Spleen (tissue), 11 donors: ENCODE data around the gene RERE. TPM values are rescaled to one million over a fixed set of nuclear protein-coding genes. Genes with fewer than 3 reads are reported as not detected.

Experiments
- DNase-seq: peaks from one replicate; pipeline ENCODE4 v3.0.0-alpha.2; 2020
- H3K27ac ChIP-seq, 8 donors: fragments of 200-600 bp; sonication (generic) in 7 of 8; 1 replicate in 4 of 8; 2 replicates in 4 of 8; pipeline versions ENCODE4 v1.5.0 to v1.8.0; 2016 to 2021; ENCODE audit warnings: inconsistent platforms in 4 of 8, mild to moderate bottlenecking in 4 of 8, moderate library complexity in 1 of 8
- H3K27me3 ChIP-seq, 7 donors: fragments of 200-600 bp; sonication (generic) in 6 of 7; replicated peaks in 1 of 7; 1 replicate in 4 of 7; 2 replicates in 3 of 7; pipeline versions ENCODE4 v1.5.0 to v1.8.0; 2016 to 2021; ENCODE audit warnings: inconsistent platforms in 3 of 7, mild to moderate bottlenecking in 1 of 7
- H3K36me3 ChIP-seq, 6 donors: fragments of 200-600 bp; sonication (generic) in 5 of 6; 1 replicate in 4 of 6; 2 replicates in 2 of 6; pipeline versions ENCODE4 v1.5.0 to v1.8.0; 2016 to 2021; ENCODE audit warnings: inconsistent platforms in 2 of 6
- H3K4me1 ChIP-seq, 6 donors: fragments of 200-600 bp; sonication (generic) in 5 of 6; 1 replicate in 3 of 6; 2 replicates in 3 of 6; pipeline versions ENCODE4 v1.5.0 to v1.8.0; 2016 to 2021; ENCODE audit warnings: inconsistent platforms in 3 of 6
- H3K4me3 ChIP-seq, 8 donors: fragments of 200-600 bp; sonication (generic) in 7 of 8; 1 replicate in 4 of 8; 2 replicates in 4 of 8; pipeline versions ENCODE4 v1.5.0 to v1.8.0; 2016 to 2021; ENCODE audit warnings: inconsistent platforms in 4 of 8, mild to moderate bottlenecking in 4 of 8, moderate library complexity in 2 of 8
- H3K9me3 ChIP-seq, 8 donors: fragments of 200-600 bp; sonication (generic) in 7 of 8; 1 replicate in 4 of 8; 2 replicates in 4 of 8; pipeline versions ENCODE4 v1.5.0 to v1.8.0; 2016 to 2021; ENCODE audit warnings: inconsistent platforms in 4 of 8
- POLR2A ChIP-seq, 3 donors: fragments of 450-650 bp; IDR thresholded peaks; one replicate each; pipeline ENCODE4 v1.5.1; 2017; ENCODE audit warnings: antibody characterized with exemption in 3 of 3, mild to moderate bottlenecking in 1 of 3
- POLR2AphosphoS5 ChIP-seq, 3 donors: sonication (generic); formaldehyde crosslinking; IDR thresholded peaks; one replicate each; pipeline ENCODE4 v1.5.1; 2017; ENCODE audit warnings: antibody characterized with exemption in 3 of 3
- WGBS, 5 donors: extraction: QIAGEN DNeasy Blood & Tissue Kit in 3 of 5; methylation state at CpG; one replicate each; pipeline versions ENCODE4 v1.1.5 to v1.1.7; 2013 to 2018; 5-methylcytosine and 5-hydroxymethylcytosine counted together
- intact Hi-C: fragments of 100-400 bp; cut with DNase I; formaldehyde crosslinking; loops from one replicate; pipeline ENCODE4 v1.15.0; 2023; ENCODE audit warnings: low total_unique reads
- polyA plus RNA-seq, 3 donors: library from polyadenylated mRNA; stranded (reverse); fragments of 200-250 nt; gene quantifications; one replicate each; pipeline ENCODE4 v1.2.1, GENCODE V29; 2013
- total RNA-seq, 7 donors: library from RNA; depleted of rRNA in 3 of 7; stranded (reverse); fragments of >200 nt in 3 of 7; fragmentation: NEBNext Ultra II Directional in 4 of 7; extraction: Animal tissue kit (Norgen Biotek cat#: 25700) in 4 of 7; gene quantifications; one replicate each; pipeline versions ENCODE4 v1.1.0 to v1.2.1, GENCODE V29; 2016 to 2021
- TF ChIP-seq, protein P1 (sequence below), 11 experiments: fragments of 200-600 bp in 7 of 11; fragments of 450-650 bp in 4 of 11; sonication (generic) in 4 of 11; IDR thresholded peaks in 8 of 11; conservative IDR thresholded peaks in 3 of 11; 1 replicate in 7 of 11; 2 replicates in 4 of 11; pipeline versions ENCODE4 v1.4.0 to v1.8.0; 2016 to 2021; ENCODE audit warnings: antibody characterized with exemption in 11 of 11, inconsistent platforms in 4 of 11, mild to moderate bottlenecking in 1 of 11
- donor health status: healthy with polysubstance abuse.
- donor health status: DM: no; HTN: no; CAD: no; lungs with moderate emphysema.
- donor health status: DM: no; HTN: no; CAD: no.
- donor health status: Bipolar disorder and iron deficiency.
- donor health status: healthy.
- donor health status: DM: no; HTN: no; CAD: no.
- donor health status: DM: yes; HTN: yes; CAD: no.

Gene RERE
- total and polyA plus RNA-seq, 10 donors: 10.3 to 149 (median 117) TPM

DNA sequence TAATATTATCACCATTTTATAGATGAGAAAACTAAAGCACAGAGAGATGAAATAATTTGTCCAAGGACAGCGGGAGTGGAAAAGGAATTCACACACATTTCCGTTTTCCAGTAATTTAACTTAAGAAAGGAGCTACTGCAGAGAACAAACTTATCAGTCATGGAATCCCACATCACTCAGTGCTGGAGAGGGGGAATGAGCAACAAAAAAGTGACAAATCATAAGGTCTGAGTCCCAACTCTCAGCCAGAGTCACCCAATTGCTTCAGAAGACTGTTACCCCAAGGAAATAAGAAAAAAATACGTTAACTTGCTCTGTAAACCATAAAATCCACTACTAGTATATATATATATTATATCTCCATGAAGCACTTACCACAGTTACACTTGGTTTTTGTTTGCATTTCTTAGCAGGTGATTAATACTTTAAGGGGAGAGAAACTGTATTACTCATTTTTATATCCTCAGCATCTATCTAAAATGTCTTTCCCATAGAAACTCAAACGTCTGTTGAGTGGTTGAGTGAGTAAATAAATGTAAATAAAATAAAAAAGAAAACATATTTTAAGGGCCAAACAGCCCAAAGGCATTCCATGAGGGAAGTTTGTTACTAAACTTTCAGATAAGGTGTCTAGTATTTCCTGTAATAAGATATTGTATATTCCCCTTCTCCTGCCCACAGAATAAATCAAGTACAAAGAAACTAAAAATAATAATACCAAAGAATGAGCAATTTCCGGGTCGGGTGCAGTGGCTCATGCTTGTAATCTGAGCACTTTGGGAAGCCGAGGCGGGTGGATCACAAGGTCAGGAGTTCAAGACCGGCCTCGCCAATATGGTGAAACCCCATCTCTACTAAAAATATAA lies 422.8 kb downstream of the RERE start:
- no peak for DNase-seq
- peaks cover 60 to 100% (median 90%) of the 10 kb centered on the region in 6 donors for H3K4me1 ChIP-seq
- 36 to 47% (median 40%) methylated on average over 10 of the region's 10 CpGs for WGBS, 5 donors

DNA sequence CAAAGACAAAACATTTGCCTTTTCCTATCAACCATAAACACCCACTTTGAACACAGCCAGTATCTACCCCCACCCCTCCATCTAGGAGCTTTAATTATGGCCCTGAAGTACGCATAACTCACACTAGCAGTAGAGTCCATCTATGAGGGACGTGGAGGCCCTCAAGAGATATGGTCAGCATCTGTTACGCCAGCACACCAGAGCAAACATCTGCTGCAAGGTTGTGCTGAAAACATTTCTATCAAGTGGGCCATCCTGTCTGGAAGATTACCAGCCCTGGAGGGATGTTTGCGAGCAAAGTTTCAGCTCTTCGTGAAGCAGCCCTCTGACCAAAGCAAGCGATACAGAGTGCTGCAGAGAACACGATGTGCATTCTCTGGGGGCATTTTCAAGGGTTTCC lies 424.9 kb downstream of the RERE start:
- WGBS, 5 donors: 67 to 85% (median 75%) methylated on average over 7 of the region's 7 CpGs
- Histone ChIP-seq H3K4me1 (peaks cover 47 to 98% (median 87%) of the 10 kb centered on the region in 6 donors), H3K27me3 (no peaks in the 10 kb centered on the region), H3K36me3 (peaks cover 0 to 56% (median 10%) of the 10 kb centered on the region in 6 donors), H3K27ac (peak overlapping the region in 4 of 8 donors; percentile 1 to 87 (median 28)), H3K4me3 (no peak overlapping the region), H3K9me3 (no peaks in the 10 kb centered on the region)
- no peak for DNase-seq
- intact Hi-C loops: no loop called here
- TF ChIP-seq POLR2A (IDR thresholded peaks at IDR 0.05) (no peak), POLR2AphosphoS5 (IDR thresholded peaks at IDR 0.05) (peak in 1 of 3 donors; percentile 33)
- TF ChIP-seq, protein P1, sequence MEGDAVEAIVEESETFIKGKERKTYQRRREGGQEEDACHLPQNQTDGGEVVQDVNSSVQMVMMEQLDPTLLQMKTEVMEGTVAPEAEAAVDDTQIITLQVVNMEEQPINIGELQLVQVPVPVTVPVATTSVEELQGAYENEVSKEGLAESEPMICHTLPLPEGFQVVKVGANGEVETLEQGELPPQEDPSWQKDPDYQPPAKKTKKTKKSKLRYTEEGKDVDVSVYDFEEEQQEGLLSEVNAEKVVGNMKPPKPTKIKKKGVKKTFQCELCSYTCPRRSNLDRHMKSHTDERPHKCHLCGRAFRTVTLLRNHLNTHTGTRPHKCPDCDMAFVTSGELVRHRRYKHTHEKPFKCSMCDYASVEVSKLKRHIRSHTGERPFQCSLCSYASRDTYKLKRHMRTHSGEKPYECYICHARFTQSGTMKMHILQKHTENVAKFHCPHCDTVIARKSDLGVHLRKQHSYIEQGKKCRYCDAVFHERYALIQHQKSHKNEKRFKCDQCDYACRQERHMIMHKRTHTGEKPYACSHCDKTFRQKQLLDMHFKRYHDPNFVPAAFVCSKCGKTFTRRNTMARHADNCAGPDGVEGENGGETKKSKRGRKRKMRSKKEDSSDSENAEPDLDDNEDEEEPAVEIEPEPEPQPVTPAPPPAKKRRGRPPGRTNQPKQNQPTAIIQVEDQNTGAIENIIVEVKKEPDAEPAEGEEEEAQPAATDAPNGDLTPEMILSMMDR (IDR thresholded peaks at IDR 0.05 in 8 of 11, conservative IDR thresholded peaks at IDR 0.05 in 3 of 11): no peak

More for the DNA sequence above, 422.8 kb downstream of the RERE start:
- peak overlapping the region; percentile 49 to 87 (median 84) for H3K27ac ChIP-seq
- H3K9me3 ChIP-seq: no peaks in the 10 kb centered on the region
- peak overlapping the region in 5 of 8 donors; percentile 16 to 60 (median 30) for H3K4me3 ChIP-seq
- intact Hi-C loops: no loop called here
- TF ChIP-seq POLR2A (IDR thresholded peaks at IDR 0.05) (no peak), POLR2AphosphoS5 (IDR thresholded peaks at IDR 0.05) (no peak)
- TF ChIP-seq, protein P1 (IDR thresholded peaks at IDR 0.05 in 8 of 11, conservative IDR thresholded peaks at IDR 0.05 in 3 of 11): no peak
- H3K27me3 ChIP-seq: no peaks in the 10 kb centered on the region
- H3K36me3 ChIP-seq: peaks cover 0 to 55% (median 3%) of the 10 kb centered on the region in 6 donors

DNA sequence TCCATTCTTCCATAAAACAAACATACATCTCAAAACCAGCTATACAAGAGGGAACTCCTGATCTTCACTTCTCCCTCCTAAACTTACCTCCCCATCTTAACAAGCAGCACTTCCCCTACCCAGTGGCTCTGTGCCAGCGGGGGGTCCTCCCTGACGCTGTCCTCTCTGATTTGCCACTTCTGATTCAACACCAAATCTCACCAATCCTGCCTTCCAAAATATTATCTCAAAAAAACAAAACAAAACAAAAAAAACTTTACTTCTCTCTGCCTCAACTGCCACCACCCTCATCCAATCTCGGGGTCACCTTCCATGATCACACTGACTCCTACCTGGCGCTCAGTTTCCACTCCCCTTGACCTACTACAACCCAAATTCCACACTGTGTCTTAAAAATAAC lies 426.7 kb downstream of the RERE start:
- intact Hi-C loops: no loop called here
- DNase-seq: no peak
- no peaks in the 10 kb centered on the region for H3K27me3 ChIP-seq
- H3K4me1 ChIP-seq: peaks cover 38 to 97% (median 83%) of the 10 kb centered on the region in 6 donors
- no peaks in the 10 kb centered on the region for H3K9me3 ChIP-seq
- no peak overlapping the region for H3K4me3 ChIP-seq
- H3K36me3 ChIP-seq: peaks cover 0 to 56% (median 11%) of the 10 kb centered on the region in 6 donors
- WGBS, 5 donors: 69 to 79% (median 72%) methylated on average over 4 of the region's 4 CpGs
- TF ChIP-seq, protein P1 (IDR thresholded peaks at IDR 0.05 in 8 of 11, conservative IDR thresholded peaks at IDR 0.05 in 3 of 11): no peak
- no peak for TF ChIP-seq POLR2A (IDR thresholded peaks at IDR 0.05)
- TF ChIP-seq POLR2AphosphoS5 (IDR thresholded peaks at IDR 0.05): no peak
- H3K27ac ChIP-seq: peak overlapping the region in 4 of 8 donors; percentile 5 to 56 (median 18)

DNA sequence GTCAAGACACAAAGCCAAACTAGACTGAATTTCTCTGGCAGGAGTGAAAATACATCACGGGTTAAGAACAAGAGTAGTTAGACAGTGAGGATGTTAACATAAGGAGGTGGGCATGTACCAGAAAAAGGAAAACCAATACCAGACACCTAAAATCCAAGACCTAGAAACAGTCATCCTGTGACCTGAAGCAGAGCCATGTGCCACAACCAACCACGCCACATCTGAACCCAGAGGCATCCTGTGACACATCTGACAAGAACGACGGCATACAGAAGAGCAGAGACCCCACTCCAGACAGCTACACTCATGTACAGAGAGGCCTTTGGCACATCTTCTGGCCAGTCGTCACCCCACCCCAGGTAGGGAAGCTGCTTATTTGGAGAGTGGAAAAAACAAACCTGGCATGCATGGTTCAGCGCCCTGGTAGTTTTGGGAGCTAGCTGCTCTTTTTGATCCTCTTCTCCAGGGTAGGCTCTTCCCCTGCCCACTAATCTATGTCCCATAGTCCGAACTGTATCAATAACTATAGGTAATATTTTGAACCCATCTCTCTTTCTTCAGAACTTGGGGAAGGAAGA lies 427.4 kb downstream of the RERE start:
- Histone ChIP-seq H3K27me3 (no peaks in the 10 kb centered on the region), H3K9me3 (no peaks in the 10 kb centered on the region), H3K36me3 (peaks cover 0 to 60% (median 11%) of the 10 kb centered on the region in 6 donors), H3K4me1 (peaks cover 33 to 97% (median 83%) of the 10 kb centered on the region in 6 donors), H3K4me3 (no peak overlapping the region), H3K27ac (peak overlapping the region in 2 of 8 donors; percentile 10 to 19)
- 86 to 90% (median 88%) methylated on average over 7 of the region's 7 CpGs for WGBS, 5 donors
- no peak for DNase-seq
- intact Hi-C loops: no loop called here
- TF ChIP-seq POLR2A (IDR thresholded peaks at IDR 0.05) (no peak), POLR2AphosphoS5 (IDR thresholded peaks at IDR 0.05) (no peak)
- TF ChIP-seq, protein P1 (IDR thresholded peaks at IDR 0.05 in 8 of 11, conservative IDR thresholded peaks at IDR 0.05 in 3 of 11): no peak
